BLaER1 (cell line): ENCODE results near the gene DNM2.

ENCODE experiments used
- H3K27ac ChIP-seq: shearing (Covaris generic); formaldehyde crosslinking; 2 replicates; pipeline ENCODE4 v1.8.1; 2022
- H3K27me3 ChIP-seq: shearing (Covaris generic); formaldehyde crosslinking; 2 replicates; pipeline ENCODE4 v1.8.1; 2022
- H3K36me3 ChIP-seq: shearing (Covaris generic); formaldehyde crosslinking; 2 replicates; pipeline ENCODE4 v1.8.1; 2022
- H3K4me1 ChIP-seq: shearing (Covaris generic); formaldehyde crosslinking; 2 replicates; pipeline ENCODE4 v1.8.1; 2022
- H3K4me2 ChIP-seq: shearing (Covaris generic); formaldehyde crosslinking; 2 replicates; pipeline ENCODE4 v1.8.1; 2022
- H3K4me3 ChIP-seq: shearing (Covaris generic); formaldehyde crosslinking; 2 replicates; pipeline ENCODE4 v1.8.1; 2022
- H3K9ac ChIP-seq: shearing (Covaris generic); formaldehyde crosslinking; 2 replicates; pipeline ENCODE4 v1.8.1; 2022
- H3K9me3 ChIP-seq: shearing (Covaris generic); formaldehyde crosslinking; 2 replicates; pipeline ENCODE4 v1.8.1; 2022
- H4K20me1 ChIP-seq: shearing (Covaris generic); formaldehyde crosslinking; 2 replicates; pipeline ENCODE4 v1.8.1; 2022
- Cebpa-rat ChIP-seq: shearing (Covaris generic); IDR thresholded peaks from 2 replicates; pipeline ENCODE4 v1.8.1; 2022

Gene DNM2

GRCh38 chr19:10817291-10818038, 99.6 kb downstream of the DNM2 start:
- Histone ChIP-seq H3K36me3 (peaks cover 100% of the 10 kb centered on the region), H3K27me3 (no peaks in the 10 kb centered on the region), H3K4me1 (0 out of 2 replicates have a peak, but pooled peaks cover 6% of the 10 kb centered on the region), H3K27ac (0 out of 2 replicates have a peak overlapping the region, but pooled peaks have one; percentile 35), H4K20me1 (peaks cover 70% of the 10 kb centered on the region), H3K4me2 (no peak overlapping the region), H3K9me3 (no peaks in the 10 kb centered on the region), H3K9ac (no peak overlapping the region), H3K4me3 (no peak overlapping the region)
- no peak for TF ChIP-seq Cebpa-rat

GRCh38 chr19:10818301-10819123, 100.6 kb downstream of the DNM2 start:
- Histone ChIP-seq H3K4me3 (no peak overlapping the region), H4K20me1 (peaks cover 62% of the 10 kb centered on the region), H3K4me1 (0 out of 2 replicates have a peak, but pooled peaks cover 6% of the 10 kb centered on the region), H3K9me3 (no peaks in the 10 kb centered on the region), H3K36me3 (peaks cover 99% of the 10 kb centered on the region), H3K9ac (no peak overlapping the region), H3K27ac (no peak overlapping the region), H3K27me3 (no peaks in the 10 kb centered on the region), H3K4me2 (no peak overlapping the region)
- TF ChIP-seq Cebpa-rat = no peak

- Histone ChIP-seq H3K4me1 (0 out of 2 replicates have a peak, but pooled peaks cover 6% of the 10 kb centered on the region), H3K36me3 (peaks cover 99% of the 10 kb centered on the region)
Observed at GRCh38 chr19:10819124-10820060, 101.5 kb downstream of the DNM2 start.

GRCh38 chr19:10820173-10820572, 102.3 kb downstream of the DNM2 start:
- H4K20me1 ChIP-seq = peaks cover 45% of the 10 kb centered on the region
- no peak overlapping the region for H3K4me2 ChIP-seq
- no peak overlapping the region for H3K9ac ChIP-seq
- 0 out of 2 replicates have a peak, but pooled peaks cover 6% of the 10 kb centered on the region for H3K4me1 ChIP-seq
- TF ChIP-seq Cebpa-rat = no peak
- H3K9me3 ChIP-seq = no peaks in the 10 kb centered on the region
- no peak overlapping the region for H3K4me3 ChIP-seq
- no peaks in the 10 kb centered on the region for H3K27me3 ChIP-seq
- peaks cover 99% of the 10 kb centered on the region for H3K36me3 ChIP-seq
- H3K27ac ChIP-seq = peak overlapping the region; percentile 7; the same call in 1 of the 2 replicates

More at GRCh38 chr19:10819124-10820060, 101.5 kb downstream of the DNM2 start:
- H3K9ac ChIP-seq = no peak overlapping the region
- H3K9me3 ChIP-seq = no peaks in the 10 kb centered on the region
- peaks cover 53% of the 10 kb centered on the region for H4K20me1 ChIP-seq
- no peak for TF ChIP-seq Cebpa-rat
- no peak overlapping the region for H3K4me2 ChIP-seq
- H3K4me3 ChIP-seq = no peak overlapping the region
- no peaks in the 10 kb centered on the region for H3K27me3 ChIP-seq
- H3K27ac ChIP-seq = no peak overlapping the region

GRCh38 chr19:10823690-10824089, 105.8 kb downstream of the DNM2 start:
- H3K36me3 ChIP-seq = peaks cover 99% of the 10 kb centered on the region
- H3K9me3 ChIP-seq = no peaks in the 10 kb centered on the region
- H3K4me3 ChIP-seq = no peak overlapping the region
- H3K27me3 ChIP-seq = no peaks in the 10 kb centered on the region
- no peak for TF ChIP-seq Cebpa-rat
- peaks cover 22% of the 10 kb centered on the region for H3K4me1 ChIP-seq
- H3K9ac ChIP-seq = no peak overlapping the region
- no peak overlapping the region for H3K27ac ChIP-seq
- H4K20me1 ChIP-seq = peaks cover 33% of the 10 kb centered on the region
- no peak overlapping the region for H3K4me2 ChIP-seq

GRCh38 chr19:10826231-10826630, 108.4 kb downstream of the DNM2 start:
- Histone ChIP-seq H3K9ac (no peak overlapping the region; the same call in 1 of the 2 replicates), H3K27me3 (no peaks in the 10 kb centered on the region), H3K9me3 (no peaks in the 10 kb centered on the region), H4K20me1 (peaks cover 43% of the 10 kb centered on the region), H3K4me2 (peak overlapping the region; percentile 31), H3K4me1 (peaks cover 16% of the 10 kb centered on the region), H3K27ac (no peak overlapping the region), H3K4me3 (no peak overlapping the region), H3K36me3 (peaks cover 99% of the 10 kb centered on the region)
- TF ChIP-seq Cebpa-rat = no peak

- Histone ChIP-seq H3K9me3 (no peaks in the 10 kb centered on the region), H3K4me3 (no peak overlapping the region), H3K27me3 (no peaks in the 10 kb centered on the region), H4K20me1 (peaks cover 49% of the 10 kb centered on the region), H3K4me1 (peaks cover 16% of the 10 kb centered on the region), H3K9ac (no peak overlapping the region), H3K27ac (no peak overlapping the region), H3K36me3 (peaks cover 99% of the 10 kb centered on the region), H3K4me2 (0 out of 2 replicates have a peak overlapping the region, but pooled peaks have one; percentile 31)
- TF ChIP-seq Cebpa-rat = no peak
Observed at GRCh38 chr19:10826846-10827245, 109.0 kb downstream of the DNM2 start.

GRCh38 chr19:10828981-10829821, 111.3 kb downstream of the DNM2 start:
- peaks cover 73% of the 10 kb centered on the region for H4K20me1 ChIP-seq
- no peak overlapping the region for H3K4me3 ChIP-seq
- H3K9me3 ChIP-seq = no peaks in the 10 kb centered on the region
- H3K27me3 ChIP-seq = no peaks in the 10 kb centered on the region
- peaks cover 16% of the 10 kb centered on the region for H3K4me1 ChIP-seq
- 0 out of 2 replicates have a peak overlapping the region, but pooled peaks have one; percentile 38 for H3K27ac ChIP-seq
- no peak for TF ChIP-seq Cebpa-rat
- H3K9ac ChIP-seq = no peak overlapping the region
- H3K4me2 ChIP-seq = no peak overlapping the region
- H3K36me3 ChIP-seq = peaks cover 99% of the 10 kb centered on the region
